Ovary (tissue), 9 donors: Measurements from ENCODE around the gene SLC12A8. TPM values are rescaled to one million over a fixed set of nuclear protein-coding genes. Genes with fewer than 3 reads are reported as not detected.
A peak's percentile ranks its signal among the peaks of the same experiment; 100 is the strongest.

Source experiments
- DNase-seq, 5 donors: peaks; one replicate each; pipeline ENCODE4 v3.0.0-alpha.2; 2019 to 2020
- H3K27ac ChIP-seq, 2 donors: fragments of 200-600 bp; one replicate each; pipeline versions ENCODE4 v1.5.1 to v1.8.0; 2019 to 2022
- H3K27me3 ChIP-seq: fragments of 200-600 bp; one replicate; pipeline ENCODE4 v1.8.0; 2022
- H3K36me3 ChIP-seq: fragments of 200-600 bp; sonication (generic); one replicate; pipeline ENCODE4 v1.5.1; 2019
- H3K4me1 ChIP-seq: one replicate; pipeline ENCODE4 v1.8.1; 2013; ENCODE audit warnings: mild to moderate bottlenecking, moderate library complexity; ENCODE audit not compliant: insufficient read depth
- H3K4me3 ChIP-seq: fragments of 200-600 bp; sonication (generic); one replicate; pipeline ENCODE4 v1.5.1; 2017
- H3K9me3 ChIP-seq, 2 donors: fragments of 200-600 bp in 1 of 2; sonication (generic) in 1 of 2; one replicate each; pipeline versions ENCODE4 v1.5.1 to v1.8.1; 2013 to 2019; ENCODE audit warnings: mild to moderate bottlenecking in 1 of 2, moderate library complexity in 1 of 2
- CTCF ChIP-seq, 3 donors: fragments of 450-650 bp in 2 of 3; fragments of 200-600 bp in 1 of 3; IDR thresholded peaks; one replicate each; pipeline versions ENCODE4 v1.5.1 to v1.8.0; 2016 to 2022; ENCODE audit warnings: antibody characterized with exemption in 3 of 3, mild to moderate bottlenecking in 1 of 3
- EP300 ChIP-seq: sonication (generic); formaldehyde crosslinking; IDR thresholded peaks from one replicate; pipeline ENCODE4 v1.6.1; 2017; ENCODE audit warnings: antibody characterized with exemption
- POLR2A ChIP-seq: fragments of 450-650 bp; IDR thresholded peaks from one replicate; pipeline ENCODE4 v1.6.1; 2017; ENCODE audit warnings: antibody characterized with exemption, mild to moderate bottlenecking, moderate library complexity
- WGBS, 3 donors: extraction: QIAGEN DNeasy Blood & Tissue Kit in 1 of 3; methylation state at CpG; one replicate each; pipeline versions ENCODE4 v1.1.5 to v1.1.7; 2013 to 2017; 5-methylcytosine and 5-hydroxymethylcytosine counted together
- intact Hi-C, 4 donors: fragments of 100-400 bp; cut with DNase I; formaldehyde crosslinking; loops; one replicate each; pipeline versions ENCODE4 v1.11.0 to v1.15.1; 2022 to 2023
- polyA plus RNA-seq, 2 donors: library from polyadenylated mRNA; stranded (reverse); fragments of 200-250 nt in 1 of 2; fragments of 350-450 nt in 1 of 2; fragmentation: Illumina TruSeq in 1 of 2; extraction: RNeasy Lipid Tissue Mini Kit (QIAGEN cat#74804) in 1 of 2; gene quantifications; one replicate each; pipeline ENCODE4 v1.2.3, GENCODE V29; 2013 to 2014
- total RNA-seq, 7 donors: library from RNA; depleted of rRNA in 2 of 7; stranded (reverse); fragments of >200 nt in 2 of 7; fragmentation: NEBNext Ultra II Directional in 3 of 7; extraction: Animal tissue kit (Norgen Biotek cat#: 25700) in 3 of 7; gene quantifications; one replicate each; pipeline versions ENCODE4 v1.1.0 to v1.2.4, GENCODE V29; 2016 to 2023
- donor health status: DM: no; HTN: no; CAD: no; lungs with moderate emphysema.
- donor health status: DM: no; HTN: no; CAD: no.
- donor health status: Bipolar disorder and iron deficiency.
- donor health status: DM: yes; HTN: yes; CAD: no.
- donor health status: DM: no; HTN: no; CAD: no.
- donor health status: DM: yes; HTN: yes; CAD: no.

SLC12A8 gene
- total and polyA plus RNA-seq, 9 donors = 0.28 to 11.5 (median 1.5) TPM

DNA sequence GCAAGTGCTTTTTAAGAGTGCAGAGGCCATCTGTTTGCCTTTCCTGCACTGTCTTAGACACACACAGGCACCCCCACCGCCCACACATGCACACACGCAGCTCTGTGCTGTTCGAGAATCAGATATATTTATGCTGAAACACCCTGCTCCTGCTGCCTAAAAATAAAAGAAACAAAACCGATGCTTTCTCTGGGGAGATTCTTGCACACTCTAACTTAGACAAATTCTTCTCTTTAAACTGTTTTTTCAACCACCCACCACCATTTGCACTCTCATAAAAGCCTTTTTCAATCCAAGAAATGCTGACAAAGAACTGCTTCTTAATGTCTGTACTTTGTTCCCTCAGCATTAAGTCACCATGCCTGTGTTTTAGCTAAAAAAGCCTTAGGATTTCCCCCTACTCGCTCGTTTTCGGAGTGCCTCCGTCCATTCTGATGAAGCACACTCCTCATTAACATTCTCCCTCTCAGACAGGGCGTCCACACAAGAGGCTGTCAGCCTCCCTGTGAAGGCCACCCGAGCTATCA, 26.2 kb downstream of the SLC12A8 start:
- no peak for TF ChIP-seq POLR2A
- no peak for TF ChIP-seq EP300
- no peak for TF ChIP-seq CTCF (IDR thresholded peaks at IDR 0.05)
- intact Hi-C loops = no loop called here
- Histone ChIP-seq H3K36me3 (no peaks in the 10 kb centered on the region), H3K27me3 (no peaks in the 10 kb centered on the region), H3K27ac (no peak overlapping the region), H3K9me3 (no peaks in the 10 kb centered on the region), H3K4me3 (no peak overlapping the region), H3K4me1 (peaks cover 1% of the 10 kb centered on the region)
- DNase-seq = peak in 4 of 5 donors; percentile 32 to 69 (median 38)
- 16 to 20% (median 20%) methylated on average over 10 of the region's 10 CpGs for WGBS, 3 donors

GRCh38 chr3:125185805-125186204, 26.7 kb downstream of the SLC12A8 start:
- WGBS, 3 donors = 62 to 70% (median 67%) methylated on average over 3 of the region's 3 CpGs
- H3K36me3 ChIP-seq = no peaks in the 10 kb centered on the region
- no peaks in the 10 kb centered on the region for H3K27me3 ChIP-seq
- peaks cover 1% of the 10 kb centered on the region for H3K4me1 ChIP-seq
- H3K9me3 ChIP-seq = no peaks in the 10 kb centered on the region
- H3K4me3 ChIP-seq = no peak overlapping the region
- no peak for TF ChIP-seq POLR2A
- no peak for TF ChIP-seq CTCF (IDR thresholded peaks at IDR 0.05)
- no peak for TF ChIP-seq EP300
- intact Hi-C loops = no loop called here
- H3K27ac ChIP-seq = no peak overlapping the region
- no peak for DNase-seq

DNA sequence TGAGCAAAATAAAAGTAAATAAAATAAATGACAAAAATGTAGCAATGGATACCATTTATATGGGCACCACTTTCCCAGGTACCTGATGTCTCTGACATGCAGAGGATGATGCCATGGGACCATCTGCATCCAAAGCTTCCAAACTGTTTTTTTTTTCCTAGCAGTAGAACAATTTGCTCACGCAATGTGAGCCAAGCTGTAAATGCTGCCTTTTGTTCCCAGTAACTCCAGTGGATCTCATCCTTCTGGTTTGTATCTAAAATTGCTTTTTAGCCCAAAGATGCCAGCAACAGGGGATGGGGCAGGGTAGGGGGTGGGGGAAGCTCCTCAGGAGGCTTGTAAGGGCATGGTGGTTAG, 32.7 kb downstream of the SLC12A8 start:
- Histone ChIP-seq H3K9me3 (no peaks in the 10 kb centered on the region), H3K36me3 (no peaks in the 10 kb centered on the region), H3K27me3 (no peaks in the 10 kb centered on the region), H3K4me1 (no peaks in the 10 kb centered on the region), H3K27ac (no peak overlapping the region), H3K4me3 (no peak overlapping the region)
- intact Hi-C loops = no loop called here
- no peak for TF ChIP-seq POLR2A
- no peak for TF ChIP-seq CTCF (IDR thresholded peaks at IDR 0.05)
- no peak for TF ChIP-seq EP300
- DNase-seq = no peak
- WGBS, 3 donors = 88 to 93% (median 91%) methylated on average over 1 of the region's 1 CpG

DNA sequence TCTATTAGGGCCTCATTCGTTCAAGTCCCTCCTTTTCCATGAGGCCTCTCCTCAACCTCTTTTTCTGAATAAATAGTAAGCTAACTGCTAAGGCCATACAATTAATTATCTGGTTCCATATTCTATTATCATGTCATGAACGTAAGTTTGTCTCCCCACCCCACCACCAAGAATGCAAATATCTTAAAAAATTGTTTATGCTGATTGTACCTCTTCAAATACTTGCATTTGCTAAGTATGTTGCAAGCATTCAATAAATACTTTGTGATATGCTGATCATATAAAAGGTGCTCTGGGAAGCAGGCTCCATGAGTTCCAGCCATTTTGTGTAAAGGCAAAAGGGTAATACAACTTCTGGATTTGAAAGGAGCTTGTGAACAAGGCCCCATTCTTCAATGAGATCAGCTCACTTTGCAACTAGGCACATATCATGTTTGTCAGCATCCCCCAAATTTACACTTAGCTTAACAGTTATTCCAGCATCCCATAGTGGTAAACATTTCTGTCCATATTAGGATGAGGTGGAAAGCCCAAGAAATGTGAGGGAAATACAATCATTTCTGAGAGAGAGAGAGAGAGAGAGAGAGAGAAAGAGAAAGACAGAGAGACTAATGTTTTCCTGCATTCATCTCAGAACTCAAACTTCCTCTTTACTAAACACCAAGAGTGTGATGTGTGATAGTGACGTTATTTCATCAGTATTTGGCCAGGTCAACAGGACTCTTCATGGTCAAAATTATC, 33.2 kb downstream of the SLC12A8 start:
- no peak for DNase-seq
- H3K4me3 ChIP-seq = no peak overlapping the region
- intact Hi-C loops = no loop called here
- H3K36me3 ChIP-seq = no peaks in the 10 kb centered on the region
- H3K27ac ChIP-seq = no peak overlapping the region
- H3K4me1 ChIP-seq = no peaks in the 10 kb centered on the region
- TF ChIP-seq EP300 (no peak), POLR2A (no peak), CTCF (IDR thresholded peaks at IDR 0.05) (no peak)
- H3K27me3 ChIP-seq = no peaks in the 10 kb centered on the region
- no peaks in the 10 kb centered on the region for H3K9me3 ChIP-seq
- WGBS, 3 donors = 69 to 79% (median 75%) methylated on average over 3 of the region's 3 CpGs
